HG02642 (cell line): ENCODE results near the gene GALNT2.
A peak's percentile ranks its signal among the peaks of the same experiment; 100 is the strongest.

Experiments
- ATAC-seq: cut with Tn5 transposase; IDR thresholded peaks from one replicate; pipeline ENCODE4 v1.9.1; 2021; ENCODE audit warnings: mild to moderate bottlenecking; ENCODE audit not compliant: unreplicated experiment, poor library complexity

The GALNT2 gene

GRCh38 chr1:230301822-230302221, 234.8 kb downstream of the GALNT2 start:
- no peak for ATAC-seq

- ATAC-seq: no peak
These were observed 236.0 kb downstream of the GALNT2 start for GRCh38 chr1:230303069-230303468.

DNA sequence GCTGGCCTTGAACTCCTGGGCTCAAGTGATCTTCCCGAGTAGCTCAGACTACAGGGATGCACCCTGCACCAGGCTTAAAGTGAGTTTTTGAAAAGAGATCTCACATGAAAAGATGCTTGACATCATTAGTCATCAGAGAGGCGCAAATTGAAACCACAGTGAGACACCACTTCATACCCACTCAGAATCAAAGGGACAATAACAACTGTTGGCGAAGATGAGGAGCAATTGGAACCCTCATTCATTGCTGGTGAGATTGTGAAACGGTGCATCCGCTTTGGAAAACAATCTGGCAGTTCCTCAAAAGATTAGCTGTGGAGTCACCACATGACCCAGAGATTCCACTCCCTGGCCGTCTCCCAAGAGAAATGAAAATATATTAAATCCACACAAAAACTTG, 236.8 kb downstream of the GALNT2 start:
- ATAC-seq: no peak

DNA sequence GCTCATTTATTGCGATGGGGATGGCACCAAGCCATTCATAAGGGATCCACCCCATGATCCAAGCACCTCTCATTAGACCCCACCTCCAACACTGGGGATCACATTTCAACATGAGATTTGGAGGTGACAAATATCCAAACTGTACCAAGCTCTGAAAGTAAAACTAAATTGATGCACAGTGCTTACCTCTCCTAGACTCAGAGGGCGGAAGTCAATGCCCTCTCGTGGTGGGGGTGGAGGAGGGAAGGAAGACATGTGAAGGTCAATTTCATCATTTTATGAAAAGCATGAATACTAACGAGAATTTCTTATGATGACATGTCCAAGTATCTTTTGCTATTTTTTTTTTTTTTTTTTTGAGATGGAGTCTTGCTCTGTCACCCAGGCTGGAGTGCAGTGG, 239.1 kb downstream of the GALNT2 start:
- peak; percentile 69 for ATAC-seq

DNA sequence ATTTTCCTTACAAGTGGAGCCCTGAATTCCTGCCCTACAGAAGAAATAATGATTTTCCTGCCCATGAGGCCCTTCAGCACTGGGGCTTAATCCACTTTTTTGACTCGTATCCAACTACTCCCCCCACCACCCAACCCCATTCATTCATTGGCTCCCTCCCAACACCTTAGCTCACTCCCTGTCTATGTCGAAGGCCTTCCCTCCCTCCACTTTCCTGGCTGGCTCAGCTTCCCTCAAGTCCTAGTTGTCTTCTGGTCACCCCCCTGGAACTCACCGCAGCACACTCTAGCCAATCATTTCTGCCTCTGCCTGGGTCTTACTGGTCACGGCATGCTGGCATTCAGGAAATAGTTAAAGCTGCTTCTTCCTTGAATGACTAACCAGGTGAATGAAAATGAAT, 240.2 kb downstream of the GALNT2 start:
- ATAC-seq: no peak

- ATAC-seq: no peak
These were observed 241.0 kb downstream of the GALNT2 start for GRCh38 chr1:230308039-230308438.

GRCh38 chr1:230308821-230309220, 241.8 kb downstream of the GALNT2 start:
- ATAC-seq: no peak

DNA sequence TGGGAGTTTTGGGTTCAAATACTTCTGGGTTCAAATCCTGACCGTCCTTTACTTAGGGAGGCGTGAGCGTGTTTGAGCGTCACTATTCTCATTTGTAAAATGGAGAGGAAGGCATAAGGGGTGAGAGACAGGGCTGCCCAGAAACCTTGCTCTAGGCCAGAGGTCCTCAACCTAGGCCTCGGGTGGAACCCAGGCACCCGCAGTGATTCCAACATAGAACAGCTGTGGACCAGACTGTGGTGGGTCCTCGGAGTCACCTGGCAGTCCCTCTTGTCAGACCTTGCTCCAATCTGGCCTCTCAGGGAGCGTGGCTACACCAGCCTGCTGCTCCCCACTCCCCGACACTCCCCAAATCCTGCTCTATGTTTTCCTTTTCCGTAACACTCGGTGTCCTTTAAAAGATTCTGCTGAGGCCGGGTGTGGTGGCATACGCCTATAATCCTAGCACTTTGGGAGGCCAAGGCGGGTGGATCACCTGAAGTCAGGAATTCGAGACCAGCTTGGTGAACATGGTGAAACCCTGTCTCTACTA, 242.7 kb downstream of the GALNT2 start:
- no peak for ATAC-seq

DNA sequence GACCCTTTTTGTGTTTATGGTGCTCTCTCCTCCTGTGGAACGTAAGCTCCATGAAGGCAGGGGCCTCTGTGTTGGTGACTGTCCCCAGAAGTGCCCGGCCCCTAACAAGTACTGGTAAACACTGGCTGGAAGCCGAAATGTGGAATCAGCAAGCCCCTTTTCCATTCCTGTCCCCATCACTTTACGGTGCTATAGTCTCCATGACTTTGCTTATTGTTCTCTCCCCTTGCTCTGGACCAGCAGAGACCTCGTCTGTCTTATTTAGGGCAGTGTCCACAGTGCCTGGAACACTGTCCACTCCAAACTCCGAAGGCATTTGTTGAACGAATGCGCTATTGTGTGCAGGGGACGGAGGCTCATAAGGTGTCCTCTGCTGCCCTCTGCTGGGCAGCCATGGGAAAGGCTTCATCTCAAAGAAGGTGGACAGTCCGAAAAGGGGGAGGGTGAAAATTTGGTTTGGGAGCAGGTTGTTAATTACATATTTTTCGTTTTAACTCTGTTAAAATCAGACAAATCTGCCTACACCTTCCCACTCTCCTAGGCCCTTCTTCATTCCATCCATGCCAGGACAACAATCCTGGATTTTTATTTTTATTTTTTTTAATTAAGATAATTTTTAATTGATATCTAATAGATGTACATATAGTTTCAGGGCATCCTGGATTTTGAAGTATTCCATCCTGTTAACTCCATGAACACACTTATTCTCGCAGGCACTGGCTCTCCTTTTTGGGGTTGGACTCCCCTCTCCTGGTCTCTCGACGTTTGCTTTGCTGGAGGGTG, 243.5 kb downstream of the GALNT2 start:
- no peak for ATAC-seq

GRCh38 chr1:230312676-230313075, 245.6 kb downstream of the GALNT2 start:
- no peak for ATAC-seq

GRCh38 chr1:230313453-230314141, 246.6 kb downstream of the GALNT2 start:
- ATAC-seq: no peak

- no peak for ATAC-seq
These were observed 247.1 kb downstream of the GALNT2 start for GRCh38 chr1:230314142-230314470.

GRCh38 chr1:230315099-230315498, 248.1 kb downstream of the GALNT2 start:
- ATAC-seq: no peak

- no peak for ATAC-seq
These were observed 250.1 kb downstream of the GALNT2 start for GRCh38 chr1:230316864-230317745.

- no peak for ATAC-seq
These were observed 251.1 kb downstream of the GALNT2 start for GRCh38 chr1:230317823-230318819.

DNA sequence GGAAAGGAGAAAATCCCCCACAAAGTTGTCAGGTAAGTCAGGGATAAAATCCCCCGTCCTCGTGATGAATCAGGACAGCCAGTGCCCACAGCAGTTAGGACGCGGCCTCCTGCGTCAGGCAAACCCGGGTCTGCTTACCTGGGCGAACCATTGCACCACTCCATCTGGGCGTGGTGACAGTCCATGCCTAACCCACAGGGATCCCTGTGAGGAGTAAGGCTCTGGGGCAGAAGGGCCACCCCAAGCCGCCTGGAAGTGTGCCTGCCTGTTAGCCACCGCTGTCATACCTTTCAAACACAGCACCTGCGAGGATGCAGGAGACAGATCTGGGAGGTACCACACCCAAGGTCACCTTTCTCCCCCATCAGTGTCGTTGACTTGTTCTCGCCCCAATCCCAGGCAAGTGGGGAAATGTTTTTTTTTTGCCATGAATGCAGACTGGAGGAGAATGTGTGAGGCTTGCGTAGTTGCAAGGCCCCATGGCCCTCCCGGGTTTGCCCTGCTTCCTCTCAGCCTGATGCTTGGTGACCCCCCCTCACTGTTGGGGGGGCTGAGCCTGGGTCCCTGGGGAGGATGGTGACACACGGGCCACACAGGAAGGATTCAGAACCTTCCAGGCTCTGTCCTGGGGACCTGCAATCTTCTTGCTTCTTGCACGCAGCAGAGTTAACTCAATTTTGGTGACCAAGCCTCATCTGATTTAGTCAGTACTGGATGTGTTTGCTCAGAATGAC, 252.1 kb downstream of the GALNT2 start:
- ATAC-seq: no peak

DNA sequence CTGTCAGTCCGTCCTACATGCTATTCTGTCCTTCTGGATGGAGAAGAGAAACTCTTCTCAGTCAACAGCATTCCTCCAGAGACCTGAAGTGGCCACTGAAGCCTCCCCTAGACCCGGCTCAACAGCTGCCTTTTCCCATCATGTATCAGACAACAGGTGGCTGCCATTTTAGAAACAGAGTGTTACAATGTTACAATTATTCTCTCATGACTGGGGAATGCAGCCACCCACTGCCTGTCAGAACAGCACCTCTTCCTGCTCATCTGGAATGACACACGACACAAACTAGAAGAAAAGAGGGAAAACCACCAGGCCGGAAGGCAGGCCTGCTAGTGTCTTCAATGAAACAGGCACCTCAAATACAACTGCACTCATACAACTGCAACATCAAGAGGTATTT, 253.8 kb downstream of the GALNT2 start:
- no peak for ATAC-seq

- ATAC-seq: no peak
These were observed 254.3 kb downstream of the GALNT2 start for GRCh38 chr1:230321341-230321740.
